IMR-90 (cell line): Measurements from ENCODE around the gene NFYB. TPM values are rescaled to one million over a fixed set of nuclear protein-coding genes. Genes with fewer than 3 reads are reported as not detected.

Source experiments
- ATAC-seq: fragments of 200-7000 bp; cut with Tn5 transposase; 2 replicates; pipeline ENCODE4 v1.9.1; 2020; ENCODE audit warnings: low read depth, mild to moderate bottlenecking, moderate library complexity
- BruUV-seq: library from RNA; stranded (reverse); fragments of 400-500 nt; replicated peaks from 2 replicates; lab custom pipeline; 2021; lab: Mats Ljungman, UMichigan
- CTCF ChIA-PET: fragments of 300-600 bp; formaldehyde crosslinking; extraction: SDS; loops from one replicate; lab custom pipeline; 2021; ENCODE audit warnings: antibody characterized with exemption; lab: Yijun Ruan, JAX
- POLR2A ChIA-PET: fragments of 300-600 bp; sonication (Branson Sonifier 250); formaldehyde crosslinking; loops from one replicate; lab custom pipeline; 2022; ENCODE audit warnings: antibody characterized with exemption; ENCODE audit not compliant: unreplicated experiment; lab: Charles Lee
- DNase-seq: peaks from one replicate; pipeline ENCODE4 v3.0.0; 2013
- H2AFZ ChIP-seq: replicated peaks from 2 replicates; pipeline ENCODE3; 2013; ENCODE audit warnings: low read length, mild to moderate bottlenecking; ENCODE audit not compliant: poor library complexity
- H2AK5ac ChIP-seq: 2 replicates; pipeline ENCODE4 v1.6.1; 2013; ENCODE audit warnings: low read depth, low read length, inconsistent platforms
- H2AK9ac ChIP-seq: replicated peaks from 2 replicates; pipeline ENCODE3; 2013; ENCODE audit warnings: mild to moderate bottlenecking, low read depth, low read length, moderate library complexity; ENCODE audit not compliant: poor library complexity
- H2BK120ac ChIP-seq: 2 replicates; pipeline ENCODE4 v1.6.1; 2013; ENCODE audit warnings: low read depth, low read length, inconsistent platforms
- H2BK15ac ChIP-seq: 3 replicates; pipeline ENCODE4 v1.6.1; 2013; ENCODE audit warnings: low read depth, low read length, inconsistent platforms
- H2BK20ac ChIP-seq: 2 replicates; pipeline ENCODE4 v1.6.1; 2013; ENCODE audit warnings: low read depth, mild to moderate bottlenecking, inconsistent platforms, low read length, moderate library complexity
- H2BK5ac ChIP-seq: 2 replicates; pipeline ENCODE4 v1.6.1; 2013; ENCODE audit warnings: mild to moderate bottlenecking, low read depth, low read length, inconsistent platforms; ENCODE audit not compliant: poor library complexity, severe bottlenecking
- H3K14ac ChIP-seq: replicated peaks from 2 replicates; pipeline ENCODE4 v1.6.1; 2013; ENCODE audit warnings: low read depth, low read length, inconsistent platforms
- H3K18ac ChIP-seq: 2 replicates; pipeline ENCODE4 v1.6.1; 2013; ENCODE audit warnings: low read depth, low read length, control low read depth
- H3K23ac ChIP-seq: 2 replicates; pipeline ENCODE4 v1.6.1; 2013; ENCODE audit warnings: low read depth, low read length, inconsistent platforms
- H3K27ac ChIP-seq: 2 replicates; pipeline ENCODE4 v1.5.1; 2013; ENCODE audit warnings: mild to moderate bottlenecking, control low read depth, low read length; ENCODE audit not compliant: insufficient read depth
- H3K27me3 ChIP-seq: 2 replicates; pipeline ENCODE4 v1.6.1; 2013; ENCODE audit warnings: low read length; ENCODE audit not compliant: control insufficient read depth, insufficient read depth
- H3K36me3 ChIP-seq: 2 replicates; pipeline ENCODE4 v1.6.1; 2013; ENCODE audit warnings: low read length, mixed read lengths; ENCODE audit not compliant: control insufficient read depth, insufficient read depth
- H3K4ac ChIP-seq: 2 replicates; pipeline ENCODE4 v1.6.1; 2013; ENCODE audit warnings: low read depth, low read length, inconsistent platforms
- H3K4me1 ChIP-seq: 2 replicates; pipeline ENCODE4 v1.6.1; 2013; ENCODE audit warnings: low read length, mixed read lengths; ENCODE audit not compliant: control insufficient read depth, insufficient read depth
- H3K4me2 ChIP-seq: 2 replicates; pipeline ENCODE4 v1.6.1; 2013; ENCODE audit warnings: low read depth, mild to moderate bottlenecking, control low read depth, low read length, moderate library complexity
- H3K4me3 ChIP-seq: 2 replicates; pipeline ENCODE4 v1.5.1; 2013; ENCODE audit warnings: low read depth, mild to moderate bottlenecking, control low read depth, low read length, moderate library complexity; ENCODE audit not compliant: insufficient read depth
- H3K56ac ChIP-seq: 2 replicates; pipeline ENCODE4 v1.6.1; 2013; ENCODE audit warnings: low read length, inconsistent platforms; ENCODE audit not compliant: insufficient read depth; ENCODE audit errors: extremely low read depth
- H3K79me1 ChIP-seq, 2 experiments: 2 replicates each; pipeline ENCODE4 v1.6.1; 2013; ENCODE audit warnings: low read length in 2 of 2, inconsistent platforms in 1 of 2, low read depth in 1 of 2
- H3K9ac ChIP-seq: 2 replicates; pipeline ENCODE4 v1.6.1; 2013; ENCODE audit warnings: low read depth, low read length, control low read depth
- H3K9me1 ChIP-seq: 2 replicates; pipeline ENCODE4 v1.6.1; 2013; ENCODE audit warnings: low read length, inconsistent platforms; ENCODE audit not compliant: insufficient read depth
- H3K9me3 ChIP-seq: 2 replicates; pipeline ENCODE4 v1.6.1; 2013; ENCODE audit warnings: low read length; ENCODE audit not compliant: control insufficient read depth, insufficient read depth
- H4K20me1 ChIP-seq: 2 replicates; pipeline ENCODE4 v1.6.1; 2013; ENCODE audit warnings: low read length, inconsistent platforms; ENCODE audit not compliant: insufficient read depth
- H4K5ac ChIP-seq: 2 replicates; pipeline ENCODE4 v1.6.1; 2013; ENCODE audit warnings: mild to moderate bottlenecking, low read depth, low read length, control low read depth
- H4K8ac ChIP-seq, 2 experiments: 2 replicates each; pipeline ENCODE4 v1.6.1; 2013; ENCODE audit warnings: low read depth in 2 of 2, low read length in 2 of 2, control low read depth in 1 of 2, inconsistent platforms in 1 of 2
- H4K91ac ChIP-seq: 2 replicates; pipeline ENCODE4 v1.6.1; 2013; ENCODE audit warnings: low read depth, low read length, inconsistent platforms; ENCODE audit not compliant: insufficient read depth
- BHLHE40 ChIP-seq: fragments of 150-350 bp; IDR thresholded peaks from 2 replicates; pipeline ENCODE4 v1.6.1; 2016; ENCODE audit warnings: mild to moderate bottlenecking, low read depth, low read length
- CEBPB ChIP-seq: IDR thresholded peaks from 2 replicates; pipeline ENCODE4 v1.6.1; 2012; ENCODE audit warnings: low read depth, low read length, improper control_type of control experiment
- CHD1 ChIP-seq: IDR thresholded peaks from 2 replicates; pipeline ENCODE4 v1.6.1; 2012; ENCODE audit warnings: low read depth, low read length, improper control_type of control experiment
- ELK1 ChIP-seq: fragments of 150-350 bp; IDR thresholded peaks from 2 replicates; pipeline ENCODE4 v1.6.1; 2016; ENCODE audit warnings: low read depth, mild to moderate bottlenecking, low read length, moderate library complexity, borderline replicate concordance
- FOS ChIP-seq: fragments of 150-350 bp; IDR thresholded peaks from 2 replicates; pipeline ENCODE4 v1.6.1; 2016; ENCODE audit warnings: low read depth, low read length
- MAFK ChIP-seq: IDR thresholded peaks from 2 replicates; pipeline ENCODE4 v1.6.1; 2012; ENCODE audit warnings: low read depth, low read length, improper control_type of control experiment
- MAZ ChIP-seq: IDR thresholded peaks from 2 replicates; pipeline ENCODE4 v1.6.1; 2012; ENCODE audit warnings: low read depth, mild to moderate bottlenecking, low read length, improper control_type of control experiment, moderate library complexity, borderline replicate concordance
- MXI1 ChIP-seq: IDR thresholded peaks from 2 replicates; pipeline ENCODE4 v1.6.1; 2012; ENCODE audit warnings: low read depth, mild to moderate bottlenecking, low read length, moderate library complexity, borderline replicate concordance
- NFE2L2 ChIP-seq: fragments of 150-350 bp; IDR thresholded peaks from 2 replicates; pipeline ENCODE4 v1.6.1; 2016; ENCODE audit warnings: low read depth, mild to moderate bottlenecking, low read length
- POLR2A ChIP-seq: IDR thresholded peaks from 2 replicates; pipeline ENCODE4 v1.6.1; 2012; ENCODE audit warnings: mild to moderate bottlenecking, low read depth, low read length
- RAD21 ChIP-seq: IDR thresholded peaks from 2 replicates; pipeline ENCODE4 v1.6.1; 2012; ENCODE audit warnings: low read length, improper control_type of control experiment
- RCOR1 ChIP-seq: IDR thresholded peaks from 2 replicates; pipeline ENCODE4 v1.6.1; 2012; ENCODE audit warnings: mild to moderate bottlenecking, low read length, improper control_type of control experiment; ENCODE audit not compliant: insufficient replicate concordance
- RFX5 ChIP-seq: IDR thresholded peaks from 2 replicates; pipeline ENCODE4 v1.8.0; 2012; ENCODE audit warnings: low read depth, mild to moderate bottlenecking, low read length, moderate library complexity
- SMC3 ChIP-seq: fragments of 150-350 bp; IDR thresholded peaks from 2 replicates; pipeline ENCODE4 v1.6.1; 2016; ENCODE audit warnings: low read depth, mild to moderate bottlenecking, antibody characterized with exemption, low read length, moderate library complexity
- WGBS, 2 experiments: methylation state at CpG; one replicate each; pipeline versions ENCODE4 v1.1.5 to v1.1.7; 2013; ENCODE audit warnings: missing lambda C conversion rate in 2 of 2; ENCODE audit not compliant: insufficient read length in 1 of 2; ENCODE audit errors: extremely low coverage in 2 of 2; 5-methylcytosine and 5-hydroxymethylcytosine counted together
- dilution Hi-C: fragments of 300-500 bp; cut with HindIII; formaldehyde crosslinking; loops from one replicate; pipeline ENCODE4 v1.14.3; 2018; ENCODE audit warnings: low sequenced_read_pairs; ENCODE audit not compliant: unreplicated experiment
- in situ Hi-C: fragments of 300-500 bp; cut with MboI; formaldehyde crosslinking; loops from 3 replicates; pipeline ENCODE4 v1.14.3; 2019; ENCODE audit warnings: low sequenced_read_pairs, inconsistent platforms, mixed read lengths
- intact Hi-C: fragments of 100-400 bp; cut with micrococcal nuclease; formaldehyde crosslinking; loops from 2 replicates; pipeline ENCODE4 v1.10.0; 2022
- polyA plus RNA-seq, 3 experiments: library from polyadenylated mRNA; depleted of rRNA; stranded (reverse); fragments of >200 nt; gene quantifications; 2 replicates each; pipeline ENCODE4 v1.2.3, GENCODE V29; 2012; ENCODE audit warnings: low replicate concordance in 1 of 3
- total RNA-seq: library from RNA; depleted of rRNA; stranded (reverse); fragments of >200 nt; gene quantifications from 2 replicates; pipeline ENCODE4 v1.2.3, GENCODE V29; 2012
- TF ChIP-seq, protein P1 (sequence below): conservative IDR thresholded peaks from 2 replicates; pipeline ENCODE4 v1.5.1; 2012; ENCODE audit warnings: mild to moderate bottlenecking, low read depth, low read length, improper control_type of control experiment
- TF ChIP-seq, protein P2 (sequence below): fragments of 150-350 bp; IDR thresholded peaks from 2 replicates; pipeline ENCODE4 v1.6.1; 2017; ENCODE audit warnings: mild to moderate bottlenecking, antibody characterized with exemption, low read length, low read depth

Gene NFYB
- total and polyA plus RNA-seq, 2 of the 4 experiments (the other 2 are of a cell fraction), result 22.2 to 28.4 TPM

GRCh38 chr12:104177336-104177662 lies 39.3 kb upstream of the NFYB start:
- no peak overlapping the region for H3K56ac ChIP-seq
- H4K8ac ChIP-seq, result peak overlapping the region in 1 of 2 experiments; percentile 2; a peak in 1 of 4 replicates
- peak overlapping the region; percentile 44; the same call in 1 of the 2 replicates for H2BK120ac ChIP-seq
- WGBS, 2 experiments, result no CpG with 5 or more reads among the region's 2 CpGs
- peak overlapping the region; percentile 57; the same call in 1 of the 2 replicates for H2AK5ac ChIP-seq
- H3K23ac ChIP-seq, result no peak overlapping the region
- H3K4me2 ChIP-seq, result no peak overlapping the region
- H3K4me3 ChIP-seq, result no peak overlapping the region
- H2AK9ac ChIP-seq, result no peak overlapping the region
- 0 out of 2 replicates have a peak overlapping the region, but pooled peaks have one; percentile 15 for H4K5ac ChIP-seq
- no peaks in the 10 kb centered on the region for H3K27me3 ChIP-seq
- intact Hi-C loops, result no loop called here
- no peak for DNase-seq
- H2BK15ac ChIP-seq, result peak overlapping the region; percentile 32; the same call in 2 of the 3 replicates
- ChIA-PET CTCF (interaction anchor here (1.0 kb wide), 1 partner anchor 11 kb away, joined by 3 read pairs; no protein-coding TSS in a partner anchor), POLR2A (interaction anchor here (0.5 to 1.2 kb wide), 2 partner anchors 38 to 111 kb away, joined by 4 to 5 read pairs; no protein-coding TSS in a partner anchor)
- H2BK20ac ChIP-seq, result peak overlapping the region; percentile 38; the same call in 1 of the 2 replicates
- H3K18ac ChIP-seq, result peak overlapping the region; percentile 45
- H3K9me1 ChIP-seq, result peaks cover 22% of the 10 kb centered on the region
- H3K79me1 ChIP-seq, result peaks cover 0 to 3% of the 10 kb centered on the region in 2 experiments; a peak in 1 of 4 replicates
- BruUV-seq, result no TSS peak
- ATAC-seq, result peak; percentile 16
- H3K4me1 ChIP-seq, result peaks cover 18% of the 10 kb centered on the region
- H3K9me3 ChIP-seq, result no peaks in the 10 kb centered on the region
- TF ChIP-seq SMC3 (no peak), MXI1 (no peak), NFE2L2 (no peak), POLR2A (no peak), RFX5 (no peak), BHLHE40 (no peak), CEBPB (no peak), CHD1 (no peak), FOS (no peak), MAZ (no peak), ELK1 (no peak), RCOR1 (no peak), RAD21 (no peak), MAFK (no peak)
- TF ChIP-seq, protein P1, sequence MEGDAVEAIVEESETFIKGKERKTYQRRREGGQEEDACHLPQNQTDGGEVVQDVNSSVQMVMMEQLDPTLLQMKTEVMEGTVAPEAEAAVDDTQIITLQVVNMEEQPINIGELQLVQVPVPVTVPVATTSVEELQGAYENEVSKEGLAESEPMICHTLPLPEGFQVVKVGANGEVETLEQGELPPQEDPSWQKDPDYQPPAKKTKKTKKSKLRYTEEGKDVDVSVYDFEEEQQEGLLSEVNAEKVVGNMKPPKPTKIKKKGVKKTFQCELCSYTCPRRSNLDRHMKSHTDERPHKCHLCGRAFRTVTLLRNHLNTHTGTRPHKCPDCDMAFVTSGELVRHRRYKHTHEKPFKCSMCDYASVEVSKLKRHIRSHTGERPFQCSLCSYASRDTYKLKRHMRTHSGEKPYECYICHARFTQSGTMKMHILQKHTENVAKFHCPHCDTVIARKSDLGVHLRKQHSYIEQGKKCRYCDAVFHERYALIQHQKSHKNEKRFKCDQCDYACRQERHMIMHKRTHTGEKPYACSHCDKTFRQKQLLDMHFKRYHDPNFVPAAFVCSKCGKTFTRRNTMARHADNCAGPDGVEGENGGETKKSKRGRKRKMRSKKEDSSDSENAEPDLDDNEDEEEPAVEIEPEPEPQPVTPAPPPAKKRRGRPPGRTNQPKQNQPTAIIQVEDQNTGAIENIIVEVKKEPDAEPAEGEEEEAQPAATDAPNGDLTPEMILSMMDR, result no peak
- TF ChIP-seq, protein P2, sequence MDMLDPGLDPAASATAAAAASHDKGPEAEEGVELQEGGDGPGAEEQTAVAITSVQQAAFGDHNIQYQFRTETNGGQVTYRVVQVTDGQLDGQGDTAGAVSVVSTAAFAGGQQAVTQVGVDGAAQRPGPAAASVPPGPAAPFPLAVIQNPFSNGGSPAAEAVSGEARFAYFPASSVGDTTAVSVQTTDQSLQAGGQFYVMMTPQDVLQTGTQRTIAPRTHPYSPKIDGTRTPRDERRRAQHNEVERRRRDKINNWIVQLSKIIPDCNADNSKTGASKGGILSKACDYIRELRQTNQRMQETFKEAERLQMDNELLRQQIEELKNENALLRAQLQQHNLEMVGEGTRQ, result no peak
- dilution Hi-C loops, result no loop called here
- H3K9ac ChIP-seq, result 0 out of 2 replicates have a peak overlapping the region, but pooled peaks have one; percentile 10
- H4K91ac ChIP-seq, result no peak overlapping the region; the same call in 1 of the 2 replicates
- H3K14ac ChIP-seq, result no peak overlapping the region
- peak overlapping the region; percentile 73; the same call in 1 of the 2 replicates for H3K27ac ChIP-seq
- H3K4ac ChIP-seq, result peak overlapping the region; percentile 51
- H4K20me1 ChIP-seq, result no peaks in the 10 kb centered on the region
- peak overlapping the region; percentile 71 for H2BK5ac ChIP-seq
- in situ Hi-C loops, result loop anchor here (25.0 kb wide), 1 partner anchor 885 kb away; no protein-coding TSS in a partner anchor
- H2AFZ ChIP-seq, result no peak overlapping the region
- no peaks in the 10 kb centered on the region for H3K36me3 ChIP-seq
